ENCODE results near the gene LRRC15.

The LRRC15 gene

DNA sequence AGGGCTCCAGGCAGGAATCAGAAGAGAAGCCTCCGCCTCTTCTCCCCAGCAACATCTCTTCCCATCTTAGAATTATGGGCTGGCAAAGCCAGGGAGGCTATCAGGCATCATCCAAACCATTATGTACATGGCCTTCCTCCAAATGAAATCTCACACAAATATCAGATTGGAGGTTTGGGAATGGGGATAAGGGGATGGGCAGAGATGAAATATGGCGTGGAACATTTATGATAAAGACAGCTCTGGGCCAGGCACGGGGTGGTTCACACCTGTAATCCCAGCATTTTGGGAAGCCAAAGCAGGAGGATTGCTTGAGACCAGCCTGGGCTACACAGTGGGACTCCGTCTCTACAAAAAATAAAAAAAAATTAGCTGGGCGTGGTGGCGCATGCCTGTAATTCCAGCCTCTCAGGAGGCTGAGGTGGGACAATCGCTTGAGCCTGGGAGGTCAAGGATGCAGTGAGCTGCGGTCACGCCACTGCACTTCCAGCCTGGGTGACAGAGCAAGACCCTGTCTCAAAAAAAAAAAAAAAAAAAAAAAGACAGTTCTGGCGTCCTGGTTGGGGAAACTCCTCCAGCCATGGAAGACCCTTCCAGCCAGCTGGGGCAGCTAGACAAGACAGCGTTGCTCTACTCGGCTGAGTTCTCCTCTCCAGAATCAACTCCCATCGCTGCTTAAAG lies 55.0 kb downstream of the LRRC15 start:
- DNase-seq = no peak

DNA sequence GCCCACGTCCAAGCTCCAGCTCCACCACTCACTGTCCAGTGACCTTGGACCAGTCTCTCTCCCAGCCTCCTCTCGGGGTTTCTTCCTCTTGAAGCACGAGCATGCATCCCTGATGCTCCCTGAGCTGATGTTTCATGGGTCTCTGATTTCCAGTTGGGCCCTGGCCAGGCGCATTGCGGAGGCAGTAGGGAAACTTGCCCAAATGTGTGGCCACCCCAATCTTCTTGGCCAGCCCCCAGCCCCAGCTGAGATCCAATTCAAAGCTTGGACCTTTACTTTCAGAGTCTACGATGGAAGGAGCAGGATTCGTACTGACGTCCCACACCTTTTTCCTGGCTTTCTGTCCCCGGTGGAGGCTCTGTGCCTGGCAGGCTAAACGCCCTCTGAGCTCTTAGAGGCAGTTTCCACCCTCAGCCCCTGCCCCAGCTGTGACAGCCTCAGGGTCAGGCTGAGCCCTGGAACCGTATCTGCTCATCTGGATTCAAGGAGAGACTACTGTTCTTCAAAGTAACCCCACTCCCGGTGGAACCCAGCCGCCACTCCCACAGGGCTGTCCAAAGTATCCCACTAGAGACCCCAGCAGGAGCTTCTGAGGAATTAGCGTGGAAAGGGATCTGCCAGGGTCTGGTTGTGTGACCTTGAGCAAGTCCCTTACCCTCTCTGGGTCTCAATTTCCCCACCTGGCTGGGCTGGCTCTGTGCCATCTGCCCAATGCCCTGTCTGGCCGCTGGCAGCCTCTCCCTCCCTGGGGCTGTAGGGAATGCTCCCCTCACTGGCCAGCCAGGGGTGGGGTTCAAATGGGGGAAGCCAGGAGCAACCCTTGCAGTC lies 55.8 kb downstream of the LRRC15 start:
- no peak for DNase-seq

DNA sequence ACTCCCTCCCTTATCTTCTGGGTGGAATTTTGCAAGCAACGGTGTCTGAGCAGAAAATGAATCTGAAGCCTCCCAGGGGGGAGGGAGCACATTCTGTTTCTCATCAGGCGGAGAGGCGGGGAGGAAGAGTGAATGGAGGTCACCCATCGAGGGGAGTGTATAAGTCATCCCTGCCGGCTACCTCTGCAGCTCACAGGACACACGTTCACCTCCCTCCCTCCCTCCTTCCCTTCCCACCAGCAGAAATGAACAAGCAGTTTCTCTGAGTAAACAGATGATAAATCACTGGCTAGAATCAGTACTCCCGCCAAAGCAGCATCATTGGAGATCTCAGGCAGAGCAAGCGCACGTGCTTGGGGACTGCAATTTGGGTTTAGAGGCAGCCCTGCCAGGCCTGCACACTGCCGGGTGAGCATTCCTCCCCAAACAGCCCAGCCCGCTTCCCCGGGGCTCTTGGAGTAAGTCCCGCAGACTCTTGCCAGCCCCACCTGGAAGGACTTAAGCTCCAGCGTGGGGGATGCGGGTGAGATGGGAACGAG lies 56.7 kb downstream of the LRRC15 start:
- peak in 1 of 2 experiments; percentile 51 for DNase-seq

DNA sequence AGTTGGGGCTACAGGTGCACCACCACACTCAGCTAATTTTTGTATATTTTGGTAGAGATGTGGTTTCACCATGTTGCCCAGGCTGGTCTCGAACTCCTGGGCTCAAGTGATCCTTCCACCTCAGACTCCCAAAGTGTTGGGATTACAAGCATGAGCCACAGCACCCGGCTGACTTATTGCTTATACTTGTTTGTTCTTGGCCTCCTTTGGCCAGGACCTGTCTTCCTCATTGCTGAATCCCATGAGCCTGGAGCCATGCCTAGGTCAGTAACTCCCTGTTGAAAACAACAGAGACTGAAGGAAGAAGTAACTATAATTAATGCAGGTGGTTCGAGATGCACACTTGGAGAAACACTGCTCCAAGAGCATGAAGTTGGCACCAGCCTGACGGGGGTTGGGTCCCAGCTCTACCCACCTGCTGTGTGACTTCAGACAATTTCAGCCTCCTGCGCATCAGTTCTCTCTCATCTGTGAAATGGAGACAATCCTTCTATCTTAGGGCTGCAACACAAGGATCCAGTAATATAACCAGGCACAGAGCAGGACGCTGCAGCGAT lies 57.3 kb downstream of the LRRC15 start:
- DNase-seq = no peak

DNA sequence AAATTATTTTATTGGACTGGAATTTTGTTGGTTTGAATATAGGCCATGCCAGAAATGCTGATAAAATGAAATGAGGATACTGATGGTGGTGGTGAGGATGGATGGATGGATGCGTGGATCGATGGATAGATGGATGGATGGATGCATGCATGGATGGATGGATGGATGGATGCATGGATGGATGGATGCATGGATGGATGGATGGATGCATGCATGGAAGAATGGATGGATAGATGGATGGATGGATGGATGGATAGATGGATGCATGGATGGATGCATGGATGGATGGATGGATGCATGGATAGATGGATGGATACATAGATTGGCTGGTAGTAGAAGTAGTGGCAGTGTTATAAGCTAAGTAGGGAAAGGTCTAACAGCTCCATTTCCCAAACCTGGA lies 58.5 kb downstream of the LRRC15 start:
- no peak for DNase-seq

DNA sequence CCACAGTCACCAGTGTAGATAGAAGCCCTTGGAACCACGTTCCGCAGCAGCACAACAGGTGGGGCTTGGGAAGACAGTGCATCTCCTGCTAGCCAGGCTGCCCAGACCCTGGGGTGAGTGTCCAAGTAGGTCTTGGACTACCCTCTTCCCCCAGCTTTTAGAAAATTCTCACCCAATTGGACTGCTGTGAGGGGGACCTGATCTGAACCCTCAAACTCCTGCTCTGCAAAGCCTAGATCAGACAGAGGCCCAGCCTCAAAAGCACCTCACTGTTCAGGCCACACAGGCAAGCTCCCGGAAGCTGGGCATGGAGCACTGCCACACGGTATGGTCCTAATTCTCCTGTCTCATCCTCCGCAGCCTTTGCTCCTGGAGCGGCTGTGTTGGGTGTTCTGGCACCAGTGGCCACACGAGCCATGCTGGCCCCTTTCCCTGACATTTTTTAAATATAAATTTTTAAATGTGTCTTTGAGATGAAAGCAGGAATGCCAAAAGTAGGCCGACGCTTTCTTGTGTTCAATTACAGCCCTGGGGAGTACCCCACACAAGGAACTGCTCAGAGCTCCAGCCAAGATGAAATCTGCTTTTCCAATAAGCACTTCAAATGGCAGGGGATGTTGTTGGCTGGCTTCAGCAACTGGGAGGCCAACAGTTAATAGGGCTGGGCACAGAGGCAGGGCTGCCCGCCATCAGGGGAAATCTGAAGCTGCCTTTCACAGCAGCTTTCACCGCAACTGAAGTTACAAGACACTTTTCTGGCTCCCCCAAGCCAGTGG lies 59.3 kb downstream of the LRRC15 start:
- DNase-seq = no peak

DNA sequence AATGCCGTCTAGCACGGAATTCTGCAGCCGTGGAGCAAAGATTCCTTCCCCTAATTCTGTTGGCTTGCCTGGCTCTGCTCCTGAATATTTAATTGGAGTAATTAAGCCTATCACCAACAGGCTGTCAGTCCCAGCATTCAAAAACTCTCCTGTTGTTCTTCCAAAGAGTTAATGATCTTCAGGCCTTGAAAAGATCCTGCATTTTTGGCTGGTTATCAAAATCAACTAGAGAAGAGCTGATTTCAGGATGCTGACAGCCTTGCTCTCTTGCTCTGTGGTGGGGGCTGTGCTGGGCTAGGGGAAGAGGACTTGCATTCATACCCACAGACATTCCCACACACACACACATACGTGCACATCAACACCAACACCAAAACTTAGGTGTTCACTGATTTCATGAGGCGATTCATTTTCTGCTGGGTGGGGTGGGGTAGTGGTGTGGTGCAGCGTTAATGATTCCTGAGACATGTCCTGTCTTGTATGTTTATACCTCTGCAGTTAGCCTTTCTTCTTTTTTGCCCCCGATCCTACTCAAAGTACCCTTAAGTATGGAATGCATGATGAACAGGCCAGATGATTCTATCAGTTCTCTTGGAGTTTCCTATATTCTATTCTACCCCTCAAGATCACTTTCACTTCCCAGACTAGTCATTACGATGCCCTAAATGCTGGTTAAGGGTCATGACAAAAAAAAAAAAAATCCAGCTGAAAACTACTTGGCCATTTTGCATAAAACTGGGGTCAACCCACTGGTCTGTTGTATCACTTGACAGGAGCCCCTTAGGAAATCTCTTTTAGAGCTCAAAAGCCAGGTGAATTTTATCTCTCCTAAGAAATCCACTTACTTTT lies 60.7 kb downstream of the LRRC15 start:
- DNase-seq = no peak

DNA sequence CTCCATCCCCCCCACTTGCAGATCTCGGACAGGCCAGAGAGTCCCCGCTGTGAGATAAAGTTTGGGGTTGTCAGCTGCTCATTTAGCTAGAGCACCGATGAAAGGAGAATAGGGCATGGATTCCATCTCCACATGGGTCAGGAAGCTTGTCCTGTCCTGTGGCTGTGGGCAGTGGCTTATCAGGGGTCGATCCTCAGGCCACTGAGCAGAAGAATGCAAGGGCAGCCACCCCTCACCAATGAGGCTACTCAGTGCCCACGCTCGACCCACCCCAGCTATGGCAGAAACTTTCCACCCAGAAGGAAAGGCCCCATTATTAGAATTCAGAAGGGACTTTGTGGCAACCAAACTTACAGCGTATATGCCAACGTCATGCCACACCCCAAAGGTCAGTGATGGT lies 61.7 kb downstream of the LRRC15 start:
- DNase-seq = no peak

DNA sequence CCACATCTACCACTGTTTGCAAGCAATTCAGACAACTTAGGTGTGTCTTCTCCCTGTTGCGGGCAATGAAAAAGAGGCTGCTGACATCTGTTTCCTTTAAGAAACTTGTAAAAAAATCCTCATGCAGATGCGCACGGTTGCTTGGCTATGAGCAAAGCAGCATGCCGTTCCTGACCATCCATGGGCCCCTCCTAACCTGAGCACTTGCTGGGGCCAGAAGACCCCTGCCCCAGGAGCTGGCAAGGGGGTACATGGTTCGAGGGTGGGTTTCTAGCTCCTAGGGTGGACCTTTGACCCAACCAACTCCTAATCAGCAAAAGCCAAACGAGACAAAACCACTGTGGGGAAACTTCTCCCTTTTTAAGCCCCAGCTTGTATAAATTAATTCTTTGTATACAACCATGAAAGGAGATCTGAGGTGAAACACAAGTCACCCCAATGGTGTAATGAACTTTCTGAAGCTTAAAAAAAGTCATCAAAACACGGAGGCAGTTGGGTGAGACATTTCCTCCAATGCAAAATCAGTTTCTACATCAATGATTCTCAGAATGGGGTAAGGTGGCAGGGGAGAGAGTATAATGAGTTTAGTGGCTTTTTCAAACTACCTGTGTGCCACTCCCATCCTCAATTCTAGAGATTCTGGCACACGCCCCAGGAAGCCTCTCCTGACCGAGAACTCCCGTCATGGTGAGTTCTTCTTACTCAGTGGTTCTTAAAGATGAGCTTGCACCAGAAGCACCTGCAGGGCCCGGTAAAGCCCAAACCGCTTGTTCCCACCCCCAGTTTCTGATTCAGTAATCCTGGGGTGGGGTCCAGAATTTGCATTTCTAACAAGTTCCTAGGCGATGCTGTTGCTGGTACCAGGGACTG lies 62.5 kb downstream of the LRRC15 start:
- DNase-seq = peak in 1 of 2 experiments; percentile 69

DNA sequence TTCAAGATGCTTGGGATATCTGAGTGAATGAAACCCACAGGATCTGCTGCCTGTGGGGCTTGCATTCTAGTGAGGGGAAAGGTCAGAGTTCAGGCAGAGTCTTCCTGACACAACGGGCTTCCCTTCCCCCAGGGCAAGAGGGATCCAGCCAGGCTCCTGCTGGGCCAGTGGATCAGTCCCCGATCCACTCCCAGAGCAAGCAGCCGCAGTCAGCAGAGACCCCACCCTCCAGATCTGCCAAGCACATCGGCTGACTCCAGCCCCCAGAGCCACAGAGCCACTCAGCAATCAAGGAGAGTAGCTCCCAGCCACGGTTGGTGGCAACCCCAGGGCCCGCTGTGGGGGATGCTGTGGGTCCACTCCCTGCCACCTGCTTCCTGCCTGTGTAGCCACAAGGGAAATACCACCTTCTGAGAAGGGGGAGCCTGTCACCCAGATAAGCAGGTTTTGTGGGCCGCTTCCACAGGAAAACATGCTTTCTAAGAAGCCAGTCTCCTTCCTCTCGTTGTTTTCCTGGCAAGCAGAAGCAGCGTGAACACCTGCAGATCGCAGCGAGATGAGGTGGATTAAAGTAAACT lies 63.3 kb downstream of the LRRC15 start:
- peak in 1 of 2 experiments; percentile 55 for DNase-seq

DNA sequence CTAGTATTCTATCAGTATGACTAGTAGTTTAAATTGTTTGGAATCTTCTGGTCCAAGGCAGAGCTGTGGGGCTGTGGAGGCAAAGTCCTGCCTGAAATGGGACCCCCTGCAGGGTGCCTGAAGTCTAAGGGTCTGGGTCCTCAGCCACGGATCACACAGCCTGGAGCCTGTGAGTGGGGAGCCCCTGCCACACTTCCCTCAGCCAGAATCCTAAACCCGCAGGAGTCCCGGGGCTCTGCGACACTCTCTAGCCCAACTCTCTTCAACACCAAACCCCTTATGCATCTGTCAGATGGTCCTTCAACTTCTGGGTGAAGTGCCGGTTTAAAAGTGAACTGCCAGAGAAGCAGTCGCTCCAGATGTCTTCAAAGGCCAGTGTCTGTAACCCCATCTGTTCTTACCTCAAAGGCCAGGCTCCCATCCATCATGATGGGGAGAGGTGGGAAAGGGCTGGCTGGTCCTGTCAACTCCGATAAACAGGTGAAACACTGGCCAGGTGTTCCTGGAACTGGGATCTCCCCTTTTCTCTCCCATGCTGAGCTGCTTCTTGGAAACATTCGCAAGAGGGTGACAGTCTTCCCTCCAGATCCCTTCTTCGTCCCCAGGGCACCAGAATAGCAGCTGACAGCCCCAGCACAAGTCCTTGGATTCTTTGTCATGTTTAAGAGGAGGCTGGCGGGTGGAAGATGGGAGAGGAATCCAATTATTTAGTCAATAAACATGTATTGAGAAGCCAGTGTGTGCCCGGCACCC lies 64.0 kb downstream of the LRRC15 start:
- DNase-seq = peak; percentile 96 to 98

All from NCI-H524 (cell line).